ENCODE measurements around the gene CCDC179.

CCDC179 gene

GRCh38 chr11:22860241-22860640 lies at the start of gene CCDC179:
Gene CCDC179 (minus strand): TSS chr11:22860474. CDS start chr11:22860421, 53 bp downstream.
- no peak for DNase-seq

- DNase-seq: no peak
These were observed 43.5 kb upstream of the CCDC179 start for GRCh38 chr11:22903782-22904181.

- no peak for DNase-seq
These were observed 41.3 kb upstream of the CCDC179 start for GRCh38 chr11:22901603-22902002.

GRCh38 chr11:22900764-22901486 lies 40.7 kb upstream of the CCDC179 start:
- no peak for DNase-seq

- no peak for DNase-seq
These were observed 37.8 kb upstream of the CCDC179 start for GRCh38 chr11:22898036-22898435.

- DNase-seq: no peak
These were observed 30.0 kb upstream of the CCDC179 start for GRCh38 chr11:22890227-22890626.

GRCh38 chr11:22884217-22884616 lies 23.9 kb upstream of the CCDC179 start:
- DNase-seq: no peak

- no peak for DNase-seq
These were observed 19.4 kb upstream of the CCDC179 start for GRCh38 chr11:22879630-22880029.

- DNase-seq: no peak
These were observed 18.3 kb upstream of the CCDC179 start for GRCh38 chr11:22878604-22879003.

GRCh38 chr11:22878039-22878438 lies 17.8 kb upstream of the CCDC179 start:
- DNase-seq: no peak

GRCh38 chr11:22875869-22876473 lies 15.7 kb upstream of the CCDC179 start:
- DNase-seq: peak; percentile 80 to 84

GRCh38 chr11:22869325-22869724 lies 9.1 kb upstream of the CCDC179 start:
- DNase-seq: no peak

- no peak for DNase-seq
These were observed 518 bp downstream of the CCDC179 start for GRCh38 chr11:22859756-22860155.

GRCh38 chr11:22851477-22851876 lies 8.8 kb downstream of the CCDC179 start:
- no peak for DNase-seq

- no peak for DNase-seq
These were observed 13.5 kb downstream of the CCDC179 start for GRCh38 chr11:22846726-22847125.

GRCh38 chr11:22832315-22833015 lies 27.8 kb downstream of the CCDC179 start:
- DNase-seq: no peak

GRCh38 chr11:22830082-22830414 lies 30.2 kb downstream of the CCDC179 start:
- no peak for DNase-seq

GRCh38 chr11:22829231-22830081 lies 30.8 kb downstream of the CCDC179 start, which contains the start of gene SVIP:
Gene SVIP (minus strand): TSS chr11:22829801. CDS start chr11:22829748, 53 bp downstream.
- DNase-seq: peak; percentile 94 to 97

- DNase-seq: no peak
These were observed 31.9 kb downstream of the CCDC179 start for GRCh38 chr11:22828373-22828772.

GRCh38 chr11:22822203-22822602 lies 38.1 kb downstream of the CCDC179 start:
- DNase-seq: no peak

GRCh38 chr11:22809893-22810292 lies 50.4 kb downstream of the CCDC179 start:
- DNase-seq: no peak

- DNase-seq: peak; percentile 29 to 48
These were observed 51.6 kb downstream of the CCDC179 start for GRCh38 chr11:22808571-22809197.
